ENCODE measurements around the gene CDKAL1.

Gene CDKAL1

DNA sequence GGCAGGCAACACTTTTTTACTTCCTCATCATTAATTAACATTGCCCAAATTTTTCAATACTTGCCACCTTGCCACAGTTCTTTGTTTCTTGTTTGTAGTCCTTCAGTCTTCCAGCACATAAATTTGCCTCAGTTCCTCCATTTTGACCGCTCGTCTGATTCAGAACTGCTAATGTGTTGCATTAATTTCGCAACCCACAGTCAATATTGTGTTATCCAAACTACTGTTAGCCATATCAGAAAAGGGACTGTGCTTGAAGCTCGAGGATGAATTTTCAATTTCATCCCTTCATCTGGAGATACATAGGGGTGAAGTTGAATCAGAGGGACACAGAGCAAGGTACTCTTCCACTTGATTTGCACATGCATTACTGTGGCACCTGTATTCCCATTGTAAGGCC is 421.5 kb downstream of the CDKAL1 start:
- H3K4me3 ChIP-seq: no peak overlapping the region
- DNase-seq (ENCODE audit: low spot score): no peak
- TF ChIP-seq, protein P1, sequence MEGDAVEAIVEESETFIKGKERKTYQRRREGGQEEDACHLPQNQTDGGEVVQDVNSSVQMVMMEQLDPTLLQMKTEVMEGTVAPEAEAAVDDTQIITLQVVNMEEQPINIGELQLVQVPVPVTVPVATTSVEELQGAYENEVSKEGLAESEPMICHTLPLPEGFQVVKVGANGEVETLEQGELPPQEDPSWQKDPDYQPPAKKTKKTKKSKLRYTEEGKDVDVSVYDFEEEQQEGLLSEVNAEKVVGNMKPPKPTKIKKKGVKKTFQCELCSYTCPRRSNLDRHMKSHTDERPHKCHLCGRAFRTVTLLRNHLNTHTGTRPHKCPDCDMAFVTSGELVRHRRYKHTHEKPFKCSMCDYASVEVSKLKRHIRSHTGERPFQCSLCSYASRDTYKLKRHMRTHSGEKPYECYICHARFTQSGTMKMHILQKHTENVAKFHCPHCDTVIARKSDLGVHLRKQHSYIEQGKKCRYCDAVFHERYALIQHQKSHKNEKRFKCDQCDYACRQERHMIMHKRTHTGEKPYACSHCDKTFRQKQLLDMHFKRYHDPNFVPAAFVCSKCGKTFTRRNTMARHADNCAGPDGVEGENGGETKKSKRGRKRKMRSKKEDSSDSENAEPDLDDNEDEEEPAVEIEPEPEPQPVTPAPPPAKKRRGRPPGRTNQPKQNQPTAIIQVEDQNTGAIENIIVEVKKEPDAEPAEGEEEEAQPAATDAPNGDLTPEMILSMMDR (IDR thresholded peaks at IDR 0.05): no peak
- no peak overlapping the region for H3K27ac ChIP-seq

- DNase-seq (ENCODE audit: low spot score): no peak
- TF ChIP-seq, protein P1 (IDR thresholded peaks at IDR 0.05): no peak
- Histone ChIP-seq H3K27ac (no peak overlapping the region), H3K4me3 (no peak overlapping the region)
Measured at GRCh38 chr6:20960067-20960466, 425.8 kb downstream of the CDKAL1 start.

DNA sequence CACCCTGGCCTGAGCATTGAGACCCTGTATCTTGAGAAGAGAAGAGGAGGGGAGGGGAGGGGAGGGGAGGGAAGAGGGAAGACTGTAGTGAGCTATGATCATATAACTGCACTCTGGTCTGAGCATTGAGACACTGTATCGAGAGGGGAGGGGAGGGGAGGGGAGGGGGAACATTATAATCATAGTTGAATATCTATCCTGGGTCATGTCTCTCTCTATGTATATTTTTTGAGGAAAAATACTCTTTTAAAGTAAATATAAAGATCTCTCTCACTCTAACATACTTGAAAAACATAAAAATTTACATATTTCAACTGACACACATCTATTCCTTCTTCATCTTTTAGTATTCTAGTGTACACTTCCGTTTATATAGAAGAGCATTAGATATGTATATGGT is 431.0 kb downstream of the CDKAL1 start:
- TF ChIP-seq, protein P1 (IDR thresholded peaks at IDR 0.05): no peak
- Histone ChIP-seq H3K27ac (no peak overlapping the region), H3K4me3 (no peak overlapping the region)
- no peak for DNase-seq (ENCODE audit: low spot score)

DNA sequence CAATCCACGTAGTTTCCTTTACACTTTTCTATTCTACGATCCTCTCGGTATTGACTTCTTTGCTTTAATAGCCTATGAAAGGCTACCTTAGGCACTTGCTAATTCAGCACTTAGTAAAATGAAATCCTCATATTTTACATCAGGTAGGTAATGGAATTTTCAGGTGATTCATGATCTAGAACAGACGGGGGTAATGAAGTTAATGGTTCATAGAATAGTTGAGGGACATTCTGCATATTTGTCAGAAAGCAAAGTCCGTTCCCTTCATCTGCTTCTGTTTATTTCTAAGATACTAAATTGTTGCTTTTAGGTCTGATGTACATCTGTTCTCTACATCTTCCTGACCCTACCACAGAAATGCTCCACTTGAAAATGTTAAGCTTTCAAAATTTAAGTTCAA is 431.7 kb downstream of the CDKAL1 start:
- Histone ChIP-seq H3K4me3 (no peak overlapping the region), H3K27ac (no peak overlapping the region)
- no peak for DNase-seq (ENCODE audit: low spot score)
- TF ChIP-seq, protein P1 (IDR thresholded peaks at IDR 0.05): no peak

- no peak for DNase-seq (ENCODE audit: low spot score)
- TF ChIP-seq, protein P1 (IDR thresholded peaks at IDR 0.05): no peak
- Histone ChIP-seq H3K4me3 (no peak overlapping the region), H3K27ac (no peak overlapping the region)
Measured at GRCh38 chr6:20969551-20969950, 435.3 kb downstream of the CDKAL1 start.

GRCh38 chr6:20976391-20976918 is 442.2 kb downstream of the CDKAL1 start:
- no peak for DNase-seq (ENCODE audit: low spot score)
- Histone ChIP-seq H3K4me3 (no peak overlapping the region), H3K27ac (no peak overlapping the region)
- TF ChIP-seq, protein P1 (IDR thresholded peaks at IDR 0.05): no peak

DNA sequence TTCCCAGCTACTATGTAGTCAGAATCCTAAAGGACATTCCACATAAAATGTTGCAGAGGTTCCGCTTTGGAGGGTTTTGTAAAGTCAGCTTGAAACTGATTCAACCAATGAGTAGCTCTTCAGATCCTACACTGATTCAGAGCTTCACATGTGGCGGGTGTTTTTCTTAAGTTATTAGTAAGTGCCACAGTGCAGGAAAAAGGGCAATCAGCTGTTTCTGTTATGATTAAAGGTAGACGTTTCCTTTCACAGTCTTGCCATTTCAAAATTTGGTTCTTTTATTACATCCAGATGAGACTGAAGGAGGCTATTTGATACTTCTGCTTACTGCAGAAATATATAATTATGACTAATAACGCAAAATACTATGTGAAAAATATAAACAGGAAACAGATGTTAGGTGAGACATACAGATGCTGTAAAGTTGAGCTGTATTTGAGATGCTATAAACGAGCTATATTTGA is 443.9 kb downstream of the CDKAL1 start:
- H3K27ac ChIP-seq: no peak overlapping the region
- TF ChIP-seq, protein P1 (IDR thresholded peaks at IDR 0.05): no peak
- no peak overlapping the region for H3K4me3 ChIP-seq
- no peak for DNase-seq (ENCODE audit: low spot score)

Measured in coronary artery (tissue), 2 donors.